ENCODE results near the gene PAM16. TPM values are rescaled to one million over a fixed set of nuclear protein-coding genes. Genes with fewer than 3 reads are reported as not detected.

Gene PAM16
- total RNA-seq, 1 experiment from 2014 or later, result 80.4 TPM

DNA sequence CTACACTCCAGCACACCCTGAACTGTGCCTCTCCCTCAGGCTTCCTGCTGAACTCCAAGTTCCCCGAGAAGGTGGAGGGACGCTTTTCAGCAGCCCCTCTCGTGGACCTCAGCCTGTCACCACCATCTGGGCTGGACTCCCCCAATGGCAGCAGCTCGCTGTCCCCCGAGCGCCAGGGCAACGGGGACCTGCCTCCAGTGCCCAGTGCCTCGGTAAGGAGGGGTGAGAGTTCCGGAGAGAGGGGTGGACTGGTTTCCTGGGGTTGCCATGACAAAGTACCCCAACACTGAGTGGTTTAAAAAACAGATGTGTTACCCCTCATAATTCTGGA lies 17.8 kb downstream of the PAM16 start:
- DNase-seq, result no peak
- H2AFZ ChIP-seq (ENCODE audit: low read length), result no peak overlapping the region

More for the DNA sequence above, 17.8 kb downstream of the PAM16 start:
- Mint-ChIP-seq H3K4me1 (peaks cover 3 to 7% of the 10 kb centered on the region in 2 experiments), H3K4me3 (no peak overlapping the region), H3K9me3 (no peaks in the 10 kb centered on the region), H3K36me3 (ENCODE audit: insufficient read depth in 1 of 3, low read depth in 3 of 3) (peaks cover 4 to 15% (median 10%) of the 10 kb centered on the region in 3 experiments; a peak in 5 of 7 replicates), H3K27ac (no peak overlapping the region), H3K27me3 (ENCODE audit: low read depth) (no peaks in the 10 kb centered on the region)
- no peaks in the 10 kb centered on the region for H3K23me2 ChIP-seq (ENCODE audit: insufficient read length, low read depth, low read length, poor library complexity, severe bottlenecking)
- H3K79me2 ChIP-seq (ENCODE audit: insufficient read depth, low read length), result no peaks in the 10 kb centered on the region; the same call in 1 of the 2 replicates
- no peaks in the 10 kb centered on the region for H4K20me1 ChIP-seq (ENCODE audit: control insufficient read depth, insufficient read depth, insufficient read length)
- no peak overlapping the region for H4K8ac ChIP-seq (replicated peaks; ENCODE audit: insufficient read length, low read depth, low read length)
- no peak overlapping the region for H2BK120ac ChIP-seq (ENCODE audit: low read depth, low read length, poor library complexity, severe bottlenecking)
- H3K4me2 ChIP-seq (ENCODE audit: insufficient read depth, insufficient read length, low read length), result no peak overlapping the region
- H3K23ac ChIP-seq (ENCODE audit: insufficient read length, low read depth, low read length), result no peak overlapping the region
- no peak overlapping the region for H3K56ac ChIP-seq (ENCODE audit: insufficient read length, low read depth, low read length)
- H3K9ac ChIP-seq (ENCODE audit: extremely low read depth, insufficient read length, low read length), result no peak overlapping the region
- no peaks in the 10 kb centered on the region for H3K79me1 ChIP-seq (ENCODE audit: insufficient read depth, low read depth, low read length, poor library complexity, severe bottlenecking)
- H3K4ac ChIP-seq (ENCODE audit: low read depth, low read length), result no peak overlapping the region
- no peak overlapping the region for H3K27ac ChIP-seq (ENCODE audit: insufficient read length, low read depth, low read length)
- H2BK15ac ChIP-seq (ENCODE audit: low read depth, low read length), result no peak overlapping the region
- TF ChIP-seq, protein P1, sequence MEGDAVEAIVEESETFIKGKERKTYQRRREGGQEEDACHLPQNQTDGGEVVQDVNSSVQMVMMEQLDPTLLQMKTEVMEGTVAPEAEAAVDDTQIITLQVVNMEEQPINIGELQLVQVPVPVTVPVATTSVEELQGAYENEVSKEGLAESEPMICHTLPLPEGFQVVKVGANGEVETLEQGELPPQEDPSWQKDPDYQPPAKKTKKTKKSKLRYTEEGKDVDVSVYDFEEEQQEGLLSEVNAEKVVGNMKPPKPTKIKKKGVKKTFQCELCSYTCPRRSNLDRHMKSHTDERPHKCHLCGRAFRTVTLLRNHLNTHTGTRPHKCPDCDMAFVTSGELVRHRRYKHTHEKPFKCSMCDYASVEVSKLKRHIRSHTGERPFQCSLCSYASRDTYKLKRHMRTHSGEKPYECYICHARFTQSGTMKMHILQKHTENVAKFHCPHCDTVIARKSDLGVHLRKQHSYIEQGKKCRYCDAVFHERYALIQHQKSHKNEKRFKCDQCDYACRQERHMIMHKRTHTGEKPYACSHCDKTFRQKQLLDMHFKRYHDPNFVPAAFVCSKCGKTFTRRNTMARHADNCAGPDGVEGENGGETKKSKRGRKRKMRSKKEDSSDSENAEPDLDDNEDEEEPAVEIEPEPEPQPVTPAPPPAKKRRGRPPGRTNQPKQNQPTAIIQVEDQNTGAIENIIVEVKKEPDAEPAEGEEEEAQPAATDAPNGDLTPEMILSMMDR (conservative IDR thresholded peaks at IDR 0.05), result no peak
- H3K4me1 ChIP-seq (ENCODE audit: insufficient read depth, low read length), result no peaks in the 10 kb centered on the region
- H2AK5ac ChIP-seq (ENCODE audit: insufficient read length, low read length), result no peak overlapping the region
- no peaks in the 10 kb centered on the region for H3K27me3 ChIP-seq (ENCODE audit: insufficient read depth, low read length)
- no CpG with 5 or more reads among the region's 9 CpGs for WGBS (ENCODE audit: extremely low coverage, insufficient read length, low lambda C conversion rate)
- H4K5ac ChIP-seq (ENCODE audit: insufficient read length, low read depth, low read length), result no peak overlapping the region
- H3T11ph ChIP-seq (ENCODE audit: low read length), result no peak overlapping the region
- no peaks in the 10 kb centered on the region for H3K9me3 ChIP-seq (ENCODE audit: control insufficient read depth, low read depth, low read length)
- H3K14ac ChIP-seq (ENCODE audit: insufficient read depth, low read length), result no peak overlapping the region
- H2BK20ac ChIP-seq (ENCODE audit: low read depth, low read length, poor library complexity, severe bottlenecking), result no peak overlapping the region
- no peak overlapping the region for H2BK12ac ChIP-seq (ENCODE audit: insufficient read length, low read depth, low read length)
- H4K91ac ChIP-seq (ENCODE audit: insufficient read length, low read depth, low read length), result no peak overlapping the region
- H3K18ac ChIP-seq (ENCODE audit: insufficient read length, low read depth, low read length), result no peak overlapping the region
- no peak overlapping the region for H2BK5ac ChIP-seq (ENCODE audit: insufficient read length, low read length)
